HG02938 (cell line): ENCODE data around the gene NFATC1.

Experiments
- ATAC-seq: cut with Tn5 transposase; IDR thresholded peaks from one replicate; pipeline ENCODE4 v1.9.1; 2021; ENCODE audit warnings: mild to moderate bottlenecking, moderate library complexity; ENCODE audit not compliant: unreplicated experiment

NFATC1 gene

DNA sequence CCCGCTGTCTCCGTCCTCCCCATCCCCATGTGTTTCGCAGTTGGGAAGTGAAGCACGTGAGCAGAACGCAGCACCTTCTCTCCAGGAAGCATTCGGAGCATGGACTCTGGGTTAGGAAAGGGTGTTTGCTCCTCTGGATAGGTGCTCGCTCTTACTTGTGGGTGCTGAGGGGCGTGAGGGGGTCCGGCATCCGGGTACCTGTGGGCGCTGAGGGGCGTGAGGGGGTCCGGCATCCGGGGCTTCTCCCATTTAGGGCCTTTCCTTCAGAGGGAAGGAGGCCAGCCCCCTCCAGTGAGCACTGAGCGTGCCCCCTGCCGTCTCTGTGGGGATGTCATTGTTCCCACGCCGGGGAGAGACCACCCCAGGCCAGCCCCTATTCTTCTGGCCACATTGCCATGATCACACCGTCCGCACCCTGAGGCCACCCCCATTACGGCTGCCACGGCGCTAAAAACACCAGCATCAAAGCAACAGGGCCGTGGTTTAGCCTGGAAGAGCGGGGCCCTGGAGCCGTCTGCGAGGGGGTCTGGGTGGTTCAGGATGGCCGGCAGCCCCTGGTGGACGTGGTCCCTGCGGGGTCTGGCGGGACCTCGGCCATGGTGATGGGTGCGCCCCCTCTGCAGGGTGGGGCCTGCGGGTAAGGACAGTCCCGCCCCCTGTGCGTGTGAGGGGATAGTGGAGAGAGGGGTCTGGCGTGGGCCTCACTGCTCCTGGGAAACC lies 41.0 kb downstream of the NFATC1 start:
- ATAC-seq: no peak

DNA sequence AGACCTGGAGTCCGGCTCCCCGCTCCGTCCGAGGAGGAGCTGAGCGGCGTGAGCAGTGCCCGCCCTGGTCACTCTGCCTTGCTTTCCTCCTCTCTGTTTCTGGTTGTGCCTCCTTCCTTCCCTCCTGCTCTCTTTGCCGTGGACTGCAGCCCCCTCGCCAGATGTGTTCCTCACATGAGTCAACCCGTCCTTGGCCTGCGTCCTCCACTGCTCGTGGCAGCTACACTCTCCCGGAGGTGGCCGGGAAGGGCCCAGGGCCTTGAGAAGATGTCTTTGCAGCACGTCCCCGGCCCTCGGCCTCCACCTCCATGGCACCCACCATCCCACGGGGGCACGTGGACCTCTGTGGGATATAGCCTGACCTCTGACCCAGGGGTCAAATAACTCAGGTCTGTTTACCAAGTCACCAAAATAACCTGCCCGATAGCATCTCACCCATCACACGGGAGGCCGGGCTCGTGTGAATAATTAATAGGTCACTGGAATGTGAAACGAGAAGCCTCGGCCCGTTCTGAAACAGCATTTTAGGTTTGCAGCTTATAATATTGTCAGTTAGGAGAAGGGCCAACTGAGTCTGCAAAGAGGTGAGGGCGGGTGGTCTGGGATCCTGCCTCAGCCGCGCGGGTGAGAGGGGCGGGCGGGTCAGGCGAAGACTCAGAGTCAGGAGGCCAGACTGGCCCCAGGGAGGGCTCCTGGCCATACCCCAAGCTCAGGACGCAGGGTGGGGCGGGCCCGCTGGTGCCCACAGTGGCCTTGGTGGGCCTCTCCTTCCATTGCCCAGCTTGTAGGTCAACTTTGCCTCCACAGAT lies 42.6 kb downstream of the NFATC1 start:
- ATAC-seq: no peak

GRCh38 chr18:79438898-79439627 lies 43.3 kb downstream of the NFATC1 start:
- ATAC-seq: no peak

DNA sequence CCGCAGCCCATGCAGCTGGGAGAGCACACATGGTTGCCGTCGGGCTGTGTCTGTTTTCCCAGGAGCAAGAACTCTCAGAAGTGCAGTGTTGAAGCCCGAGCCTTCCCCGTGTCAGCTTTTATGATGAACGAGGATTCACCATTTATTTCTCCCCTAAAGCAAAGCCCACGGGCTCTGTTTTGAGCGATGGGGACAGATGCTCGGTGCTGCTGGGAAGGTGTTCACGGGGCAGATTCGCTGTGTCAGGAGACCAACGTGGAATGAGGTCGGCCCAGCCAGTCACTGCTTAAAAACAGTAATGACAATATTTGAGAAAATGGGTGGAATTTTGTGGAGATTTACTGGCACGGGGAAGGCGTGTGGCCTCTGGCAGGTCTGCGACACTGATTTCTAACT lies 43.9 kb downstream of the NFATC1 start:
- no peak for ATAC-seq

- no peak for ATAC-seq
Observed at GRCh38 chr18:79440316-79441110, 44.8 kb downstream of the NFATC1 start.

- ATAC-seq: no peak
Observed at GRCh38 chr18:79441420-79441819, 45.7 kb downstream of the NFATC1 start.

DNA sequence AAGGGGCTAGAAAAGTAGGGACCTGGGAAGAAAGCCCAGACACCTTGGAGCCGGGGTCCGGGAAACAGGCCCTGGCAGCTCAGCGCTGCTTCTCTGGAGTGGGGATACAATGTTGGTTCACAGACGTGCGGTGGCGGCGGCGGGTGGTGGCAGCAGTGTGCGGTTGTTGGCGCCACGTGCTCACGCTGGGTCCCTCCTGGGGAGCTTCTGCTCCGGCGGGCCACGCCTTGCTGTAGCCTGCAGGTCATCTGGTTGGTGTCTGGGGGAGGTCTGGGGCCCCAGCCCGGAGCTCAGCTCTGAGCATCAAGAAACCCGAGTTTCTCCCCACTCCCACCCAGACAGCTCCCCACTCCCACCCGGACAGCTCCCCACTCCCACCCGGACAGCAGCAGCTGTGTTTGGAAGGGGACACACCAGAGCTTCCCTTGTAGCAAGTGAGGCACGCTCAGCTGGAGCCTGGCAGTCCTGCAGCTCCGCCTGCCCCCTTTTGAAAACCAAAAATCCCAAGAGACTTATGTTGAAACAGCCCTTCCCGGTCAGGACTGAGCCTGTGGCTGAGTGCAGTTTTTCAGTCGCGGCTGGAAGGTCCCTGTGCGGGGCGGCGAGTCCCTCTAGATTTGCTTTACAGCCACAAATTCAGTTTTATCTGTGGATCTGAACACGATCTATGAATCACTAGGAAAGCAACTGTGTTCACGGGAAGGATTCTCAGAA lies 46.9 kb downstream of the NFATC1 start:
- ATAC-seq: no peak

DNA sequence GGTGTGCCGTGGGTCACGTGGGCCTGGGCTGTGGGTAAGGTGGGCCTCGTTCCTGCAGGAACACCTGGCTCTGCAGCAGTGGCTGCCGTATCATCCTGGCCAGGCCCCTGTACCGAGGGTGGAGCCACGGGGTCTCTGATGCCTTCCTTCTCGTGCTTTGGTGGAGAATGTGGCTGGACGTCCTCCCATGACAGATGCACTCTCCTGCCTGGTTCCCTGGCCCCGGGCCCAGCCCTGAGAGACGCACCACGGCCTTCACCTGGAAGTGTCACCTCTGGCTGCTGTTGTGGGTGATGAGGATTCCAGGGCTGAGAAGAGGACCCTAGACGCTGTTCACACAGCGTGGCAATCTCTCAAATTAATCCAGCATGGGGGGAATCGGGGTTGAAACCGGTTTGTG lies 49.5 kb downstream of the NFATC1 start:
- ATAC-seq: no peak

DNA sequence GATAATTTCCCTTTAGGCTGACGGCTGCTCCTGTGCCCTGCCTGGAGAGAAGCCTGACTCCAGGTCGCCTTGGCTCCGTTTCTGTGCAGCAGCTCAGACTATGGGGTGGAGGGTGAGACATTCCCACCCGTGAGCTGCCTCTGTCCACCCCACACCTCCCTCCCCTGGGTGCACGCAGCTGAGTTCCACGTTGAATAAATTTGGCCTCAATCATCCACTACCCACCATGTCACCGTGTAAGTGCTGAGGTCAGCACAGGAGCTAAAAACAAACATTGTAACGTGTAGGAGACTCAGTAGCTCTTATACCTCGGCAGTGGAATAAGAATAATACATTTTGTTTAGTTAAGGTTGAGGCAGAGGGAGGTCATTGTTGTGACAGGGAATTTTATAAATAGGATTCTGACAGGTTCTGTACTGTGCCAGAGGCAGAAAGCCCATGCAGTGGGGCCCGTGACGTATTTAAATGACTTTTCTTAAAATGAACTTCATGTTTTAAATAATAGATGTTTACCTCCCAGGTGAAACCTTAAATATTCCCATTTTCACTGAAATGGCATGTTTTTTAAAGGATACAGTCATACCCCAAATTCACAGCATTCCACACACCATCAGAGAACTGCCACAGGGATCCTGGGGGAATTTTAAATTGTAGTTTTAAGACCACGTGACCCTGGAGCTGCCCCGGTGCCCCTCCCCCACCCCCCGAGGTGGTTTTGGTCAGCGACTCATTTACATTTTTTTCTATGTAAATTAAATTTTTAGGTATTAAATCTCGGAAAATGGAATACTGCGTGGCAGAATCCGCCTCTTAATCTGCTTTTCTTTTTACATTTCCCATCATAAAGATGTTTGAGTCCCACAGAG lies 50.2 kb downstream of the NFATC1 start:
- no peak for ATAC-seq

- ATAC-seq: no peak
Observed at GRCh38 chr18:79446931-79447330, 51.2 kb downstream of the NFATC1 start.

- no peak for ATAC-seq
Observed at GRCh38 chr18:79447703-79448367, 52.1 kb downstream of the NFATC1 start.

DNA sequence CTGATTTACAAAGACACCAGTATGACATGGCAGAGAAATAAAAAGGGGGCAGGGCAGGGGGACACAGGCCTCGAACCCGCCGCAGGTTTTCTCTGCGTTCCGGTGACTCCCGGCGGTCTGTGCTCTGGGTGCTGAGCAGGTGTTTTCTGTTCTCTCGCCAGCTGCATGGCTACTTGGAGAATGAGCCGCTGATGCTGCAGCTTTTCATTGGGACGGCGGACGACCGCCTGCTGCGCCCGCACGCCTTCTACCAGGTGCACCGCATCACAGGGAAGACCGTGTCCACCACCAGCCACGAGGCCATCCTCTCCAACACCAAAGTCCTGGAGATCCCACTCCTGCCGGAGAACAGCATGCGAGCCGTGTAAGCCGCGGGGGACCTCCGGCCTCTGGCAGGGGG lies 52.9 kb downstream of the NFATC1 start:
- ATAC-seq: no peak

DNA sequence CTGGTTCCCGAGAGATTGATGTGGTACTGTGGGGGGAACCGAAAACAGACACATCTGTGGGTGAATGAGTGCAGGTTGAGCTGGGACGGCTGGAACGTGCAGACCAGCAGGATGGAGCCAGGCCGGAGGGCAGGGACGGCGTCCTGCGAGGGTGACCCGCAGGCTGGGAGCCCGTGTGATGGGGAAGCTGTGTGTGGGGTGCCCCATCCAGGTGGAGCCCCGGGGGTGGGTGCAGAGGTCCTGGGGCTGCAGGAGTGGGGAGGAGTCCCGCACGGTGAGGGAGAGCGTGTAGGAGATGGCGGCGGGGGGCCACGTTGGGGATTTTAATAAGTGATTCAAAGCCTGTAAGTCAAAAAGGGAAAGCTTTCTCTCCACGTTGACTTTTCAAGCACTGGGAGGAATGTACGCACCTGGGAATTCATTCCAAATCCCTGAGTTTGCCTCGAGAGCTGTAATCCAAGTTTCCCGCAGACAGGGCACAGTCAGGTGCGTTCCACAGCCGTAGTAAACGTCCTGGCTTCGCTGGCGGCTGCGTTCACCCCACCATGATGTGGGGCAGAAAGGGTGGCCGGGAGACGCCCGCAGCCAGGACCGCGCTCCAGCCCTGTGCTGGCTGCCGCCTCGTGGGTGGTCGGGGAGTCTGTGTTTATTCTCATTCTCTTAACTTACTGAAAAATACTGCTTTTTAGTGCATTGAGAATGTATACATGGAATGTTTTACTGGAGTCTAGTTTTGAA lies 54.0 kb downstream of the NFATC1 start:
- ATAC-seq: no peak

GRCh38 chr18:79450289-79451080 lies 54.8 kb downstream of the NFATC1 start:
- ATAC-seq: no peak

DNA sequence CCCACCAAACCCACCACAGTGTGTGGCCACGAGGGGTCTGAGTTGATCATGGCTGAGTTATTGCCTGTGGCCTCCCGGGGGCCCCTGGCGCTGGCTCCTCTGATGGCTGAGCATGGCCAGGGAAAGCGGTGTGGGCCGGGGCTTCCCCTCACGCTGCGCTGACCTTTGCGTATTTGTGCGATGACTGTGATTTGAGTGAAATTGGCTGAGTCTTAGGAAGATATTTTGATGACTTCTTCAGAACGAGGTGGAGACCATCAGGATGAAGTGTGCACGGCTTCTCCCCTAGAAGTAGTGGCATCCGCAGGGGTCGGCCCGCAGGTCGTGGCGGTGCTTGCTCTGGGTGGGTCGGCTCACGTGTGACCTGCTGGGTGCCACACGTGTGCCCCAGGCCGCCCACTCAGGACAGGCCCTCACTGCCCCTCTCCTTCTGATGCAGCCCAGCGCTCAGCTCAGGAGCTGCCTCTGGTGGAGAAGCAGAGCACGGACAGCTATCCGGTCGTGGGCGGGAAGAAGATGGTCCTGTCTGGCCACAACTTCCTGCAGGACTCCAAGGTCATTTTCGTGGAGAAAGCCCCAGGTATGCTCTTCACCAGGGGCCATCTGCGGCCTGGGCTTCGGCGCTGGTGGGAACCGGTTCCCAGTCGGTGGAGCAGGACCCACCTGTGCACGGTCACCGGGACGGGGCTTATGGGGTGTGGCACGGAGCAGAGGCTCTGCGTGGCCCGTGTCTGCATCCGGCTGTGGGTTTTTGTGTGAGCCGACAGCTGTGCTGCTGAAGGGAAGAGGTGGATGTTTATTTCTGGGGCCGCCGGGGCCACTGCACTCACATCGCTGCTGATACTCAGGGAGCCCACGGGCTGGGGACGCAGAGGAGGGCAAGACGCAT lies 55.8 kb downstream of the NFATC1 start:
- no peak for ATAC-seq
